Measurements from ENCODE around the gene TCERG1L.

Gene TCERG1L

GRCh38 chr10:131204406-131205152 is 106.9 kb downstream of the TCERG1L start:
- DNase-seq, result no peak

- no peak for DNase-seq
Measured at GRCh38 chr10:131203456-131204357, 107.8 kb downstream of the TCERG1L start.

GRCh38 chr10:131202990-131203389 is 108.5 kb downstream of the TCERG1L start:
- DNase-seq, result no peak

- DNase-seq, result no peak
Measured at GRCh38 chr10:131201741-131202515, 109.6 kb downstream of the TCERG1L start.

- DNase-seq, result no peak
Measured at GRCh38 chr10:131200856-131201470, 110.6 kb downstream of the TCERG1L start.

- DNase-seq, result no peak
Measured at GRCh38 chr10:131199646-131200045, 111.9 kb downstream of the TCERG1L start.

- DNase-seq, result no peak
Measured at GRCh38 chr10:131198843-131199242, 112.7 kb downstream of the TCERG1L start.

GRCh38 chr10:131198401-131198800 is 113.1 kb downstream of the TCERG1L start:
- no peak for DNase-seq

GRCh38 chr10:131196176-131196885 is 115.2 kb downstream of the TCERG1L start:
- no peak for DNase-seq

GRCh38 chr10:131195558-131196159 is 115.9 kb downstream of the TCERG1L start:
- DNase-seq, result no peak

GRCh38 chr10:131195116-131195515 is 116.4 kb downstream of the TCERG1L start:
- no peak for DNase-seq

- no peak for DNase-seq
Measured at GRCh38 chr10:131193923-131194322, 117.6 kb downstream of the TCERG1L start.

GRCh38 chr10:131188494-131188893 is 123.0 kb downstream of the TCERG1L start:
- no peak for DNase-seq

GRCh38 chr10:131187926-131188325 is 123.6 kb downstream of the TCERG1L start:
- DNase-seq, result no peak

GRCh38 chr10:131187274-131187673 is 124.2 kb downstream of the TCERG1L start:
- no peak for DNase-seq

GRCh38 chr10:131186547-131187253 is 124.8 kb downstream of the TCERG1L start:
- DNase-seq, result no peak

- no peak for DNase-seq
Measured at GRCh38 chr10:131184503-131184902, 127.0 kb downstream of the TCERG1L start.

- no peak for DNase-seq
Measured at GRCh38 chr10:131183546-131184045, 127.9 kb downstream of the TCERG1L start.

- no peak for DNase-seq
Measured at GRCh38 chr10:131181456-131181855, 130.1 kb downstream of the TCERG1L start.

GRCh38 chr10:131180740-131181415 is 130.6 kb downstream of the TCERG1L start:
- DNase-seq, result no peak
